Measurements from ENCODE around the gene HTR4. TPM values are rescaled to one million over a fixed set of nuclear protein-coding genes. Genes with fewer than 3 reads are reported as not detected.

The HTR4 gene
- polyA plus RNA-seq, 3 donors, result not detected

DNA sequence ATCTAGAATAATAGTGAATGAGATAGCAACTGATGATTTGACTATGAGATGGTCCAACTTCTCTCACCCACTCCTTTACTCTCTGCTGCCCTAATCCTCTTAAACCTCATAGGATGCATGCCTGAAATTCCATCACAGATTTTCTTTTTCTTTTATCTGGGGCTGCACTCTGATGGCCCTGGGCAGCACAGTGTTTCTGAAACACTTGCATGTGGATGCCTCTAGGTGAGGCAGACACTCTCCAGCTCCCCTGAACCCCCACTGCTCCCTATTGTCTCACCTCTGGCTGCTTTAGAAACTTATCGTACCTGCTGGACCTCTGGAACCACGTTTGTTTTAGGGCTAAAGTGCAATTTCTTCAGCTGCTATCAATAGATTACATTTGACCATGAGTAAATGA lies 67.5 kb downstream of the HTR4 start:
- H3K27ac Mint-ChIP-seq, result no peak overlapping the region
- no CpG with 5 or more reads among the region's 2 CpGs for WGBS (ENCODE audit: insufficient coverage)

DNA sequence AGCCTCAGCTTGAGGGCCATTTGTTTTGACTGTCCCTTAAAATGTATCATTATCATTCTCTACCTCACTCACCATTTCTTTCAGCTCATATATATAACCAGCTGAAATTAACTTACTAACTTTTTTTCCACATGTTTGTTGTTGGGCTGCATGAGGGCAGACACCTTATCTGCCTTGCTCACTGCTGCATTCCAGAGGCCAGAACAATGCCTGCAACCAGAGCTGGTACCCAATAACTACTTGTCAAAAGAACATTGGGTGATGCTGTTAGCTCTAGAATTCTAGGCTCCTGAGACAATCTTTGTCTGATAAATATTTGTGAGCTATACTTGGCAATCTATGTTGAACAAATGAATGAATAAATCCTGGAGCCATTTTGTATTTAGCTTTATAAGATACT lies 68.3 kb downstream of the HTR4 start:
- H3K4me1 Mint-ChIP-seq, result no peaks in the 10 kb centered on the region
- peaks cover 0 to 4% (median 0%) of the 10 kb centered on the region in 3 donors for H3K27me3 Mint-ChIP-seq (ENCODE audit: low read depth in 3 of 3)
- Histone ChIP-seq H4K20me1 (ENCODE audit: insufficient read depth, low read length) (no peaks in the 10 kb centered on the region), H3K4me2 (replicated peaks; ENCODE audit: extremely low read depth, low read length, poor library complexity, severe bottlenecking) (no peak overlapping the region), H2AFZ (ENCODE audit: insufficient read depth, low read depth, low read length, poor library complexity, severe bottlenecking) (no peak overlapping the region), H3K36me3 (replicated peaks in 1 of 2; ENCODE audit: control insufficient read depth in 1 of 2, insufficient read depth in 2 of 2, low read length in 2 of 2) (no peaks in the 10 kb centered on the region), H3K27me3 (ENCODE audit: control insufficient read depth in 2 of 2, insufficient read depth in 2 of 2, low read length in 2 of 2) (no peaks in the 10 kb centered on the region), H3K9ac (ENCODE audit: insufficient read depth, low read length, poor library complexity, severe bottlenecking) (no peak overlapping the region), H3K79me2 (ENCODE audit: insufficient read depth, low read length) (no peaks in the 10 kb centered on the region), H3K9me3 (replicated peaks in 1 of 2; ENCODE audit: control insufficient read depth in 1 of 2, insufficient read depth in 1 of 2, low read length in 2 of 2) (no peaks in the 10 kb centered on the region), H3K27ac (ENCODE audit: low read depth in 1 of 2, low read length in 2 of 2) (no peak overlapping the region), H3K4me3 (replicated peaks in 1 of 3; ENCODE audit: low read depth in 2 of 3, low read length in 3 of 3) (no peak overlapping the region), H3K4me1 (ENCODE audit: control insufficient read depth in 1 of 2, insufficient read depth in 2 of 2, low read length in 2 of 2) (no peaks in the 10 kb centered on the region)
- intact Hi-C loops (cut with micrococcal nuclease), result no loop called here
- H3K4me3 Mint-ChIP-seq, result no peak overlapping the region
- TF ChIP-seq, protein P1, sequence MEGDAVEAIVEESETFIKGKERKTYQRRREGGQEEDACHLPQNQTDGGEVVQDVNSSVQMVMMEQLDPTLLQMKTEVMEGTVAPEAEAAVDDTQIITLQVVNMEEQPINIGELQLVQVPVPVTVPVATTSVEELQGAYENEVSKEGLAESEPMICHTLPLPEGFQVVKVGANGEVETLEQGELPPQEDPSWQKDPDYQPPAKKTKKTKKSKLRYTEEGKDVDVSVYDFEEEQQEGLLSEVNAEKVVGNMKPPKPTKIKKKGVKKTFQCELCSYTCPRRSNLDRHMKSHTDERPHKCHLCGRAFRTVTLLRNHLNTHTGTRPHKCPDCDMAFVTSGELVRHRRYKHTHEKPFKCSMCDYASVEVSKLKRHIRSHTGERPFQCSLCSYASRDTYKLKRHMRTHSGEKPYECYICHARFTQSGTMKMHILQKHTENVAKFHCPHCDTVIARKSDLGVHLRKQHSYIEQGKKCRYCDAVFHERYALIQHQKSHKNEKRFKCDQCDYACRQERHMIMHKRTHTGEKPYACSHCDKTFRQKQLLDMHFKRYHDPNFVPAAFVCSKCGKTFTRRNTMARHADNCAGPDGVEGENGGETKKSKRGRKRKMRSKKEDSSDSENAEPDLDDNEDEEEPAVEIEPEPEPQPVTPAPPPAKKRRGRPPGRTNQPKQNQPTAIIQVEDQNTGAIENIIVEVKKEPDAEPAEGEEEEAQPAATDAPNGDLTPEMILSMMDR (IDR thresholded peaks at IDR 0.05), result no peak
- peaks cover 0 to 4% (median 0%) of the 10 kb centered on the region in 7 donors for H3K9me3 Mint-ChIP-seq
- no peaks in the 10 kb centered on the region for H3K36me3 Mint-ChIP-seq
- H3K27ac Mint-ChIP-seq, result no peak overlapping the region
- DNase-seq, result no peak

More for the DNA sequence above, 67.5 kb downstream of the HTR4 start:
- no peaks in the 10 kb centered on the region for H3K27me3 ChIP-seq (ENCODE audit: control insufficient read depth in 2 of 2, insufficient read depth in 2 of 2, low read length in 2 of 2)
- Mint-ChIP-seq H3K36me3 (no peaks in the 10 kb centered on the region), H3K27me3 (ENCODE audit: low read depth in 3 of 3) (peaks cover 0 to 4% (median 0%) of the 10 kb centered on the region in 3 donors), H3K4me1 (no peaks in the 10 kb centered on the region), H3K4me3 (no peak overlapping the region), H3K9me3 (peaks cover 0 to 4% (median 0%) of the 10 kb centered on the region in 7 donors)
- no peak overlapping the region for H3K27ac ChIP-seq (ENCODE audit: low read depth in 1 of 2, low read length in 2 of 2)
- H4K20me1 ChIP-seq (ENCODE audit: insufficient read depth, low read length), result no peaks in the 10 kb centered on the region
- intact Hi-C loops (cut with micrococcal nuclease), result no loop called here
- no peak overlapping the region for H3K9ac ChIP-seq (ENCODE audit: insufficient read depth, low read length, poor library complexity, severe bottlenecking)
- no peak overlapping the region for H3K4me2 ChIP-seq (replicated peaks; ENCODE audit: extremely low read depth, low read length, poor library complexity, severe bottlenecking)
- no peaks in the 10 kb centered on the region for H3K9me3 ChIP-seq (replicated peaks in 1 of 2; ENCODE audit: control insufficient read depth in 1 of 2, insufficient read depth in 1 of 2, low read length in 2 of 2)
- no peaks in the 10 kb centered on the region for H3K4me1 ChIP-seq (ENCODE audit: control insufficient read depth in 1 of 2, insufficient read depth in 2 of 2, low read length in 2 of 2)
- H3K79me2 ChIP-seq (ENCODE audit: insufficient read depth, low read length), result no peaks in the 10 kb centered on the region
- H3K36me3 ChIP-seq (replicated peaks in 1 of 2; ENCODE audit: control insufficient read depth in 1 of 2, insufficient read depth in 2 of 2, low read length in 2 of 2), result no peaks in the 10 kb centered on the region
- no peak for DNase-seq
- TF ChIP-seq, protein P1 (IDR thresholded peaks at IDR 0.05), result no peak
- H3K4me3 ChIP-seq (replicated peaks in 1 of 3; ENCODE audit: low read depth in 2 of 3, low read length in 3 of 3), result no peak overlapping the region
- no peak overlapping the region for H2AFZ ChIP-seq (ENCODE audit: insufficient read depth, low read depth, low read length, poor library complexity, severe bottlenecking)
